ENCODE data around the gene ABR.
A peak's percentile ranks its signal among the peaks of the same experiment; 100 is the strongest.
"Not testable (repeated sequence)": the region's sequence is repeated elsewhere in the genome, so short reads cannot be mapped to it uniquely, and the experiment has no call there.

The ABR gene

DNA sequence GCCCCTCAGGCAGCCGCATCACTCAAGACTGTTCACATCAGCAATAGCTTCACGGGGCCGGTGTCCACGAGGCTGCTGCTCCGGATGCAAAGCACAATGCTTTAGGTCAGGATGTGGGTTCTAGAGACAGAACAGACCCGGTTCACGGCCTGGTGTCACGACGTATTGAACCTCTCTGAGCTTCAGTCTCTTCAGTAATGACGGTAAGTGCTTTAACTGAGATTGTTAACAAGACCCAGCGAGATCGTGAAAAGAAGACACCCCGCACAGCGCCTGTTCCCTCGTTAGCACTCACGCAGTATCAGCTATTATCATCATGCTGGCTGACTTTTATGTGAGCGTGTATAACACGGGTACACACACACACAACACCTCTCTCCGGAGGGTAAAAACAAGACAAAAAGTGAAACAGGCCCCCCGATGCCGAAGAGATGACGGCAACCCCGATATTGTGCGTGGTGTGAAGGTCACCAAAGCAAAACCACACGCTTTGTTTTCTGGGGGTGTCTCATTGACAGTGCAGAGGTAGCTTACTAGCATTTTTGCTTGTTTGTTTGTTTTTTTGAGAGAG lies 21.4 kb upstream of the ABR start:
- H3K27me3 ChIP-seq (ENCODE audit: insufficient read depth, poor library complexity, severe bottlenecking) = no peaks in the 10 kb centered on the region
- TF ChIP-seq SPI1 (IDR thresholded peaks at IDR 0.05; ENCODE audit: borderline replicate concordance, low read depth) = no peak
- no peak for TF ChIP-seq GABPA (IDR thresholded peaks at IDR 0.05; ENCODE audit: low read depth)
- TF ChIP-seq, protein P1, sequence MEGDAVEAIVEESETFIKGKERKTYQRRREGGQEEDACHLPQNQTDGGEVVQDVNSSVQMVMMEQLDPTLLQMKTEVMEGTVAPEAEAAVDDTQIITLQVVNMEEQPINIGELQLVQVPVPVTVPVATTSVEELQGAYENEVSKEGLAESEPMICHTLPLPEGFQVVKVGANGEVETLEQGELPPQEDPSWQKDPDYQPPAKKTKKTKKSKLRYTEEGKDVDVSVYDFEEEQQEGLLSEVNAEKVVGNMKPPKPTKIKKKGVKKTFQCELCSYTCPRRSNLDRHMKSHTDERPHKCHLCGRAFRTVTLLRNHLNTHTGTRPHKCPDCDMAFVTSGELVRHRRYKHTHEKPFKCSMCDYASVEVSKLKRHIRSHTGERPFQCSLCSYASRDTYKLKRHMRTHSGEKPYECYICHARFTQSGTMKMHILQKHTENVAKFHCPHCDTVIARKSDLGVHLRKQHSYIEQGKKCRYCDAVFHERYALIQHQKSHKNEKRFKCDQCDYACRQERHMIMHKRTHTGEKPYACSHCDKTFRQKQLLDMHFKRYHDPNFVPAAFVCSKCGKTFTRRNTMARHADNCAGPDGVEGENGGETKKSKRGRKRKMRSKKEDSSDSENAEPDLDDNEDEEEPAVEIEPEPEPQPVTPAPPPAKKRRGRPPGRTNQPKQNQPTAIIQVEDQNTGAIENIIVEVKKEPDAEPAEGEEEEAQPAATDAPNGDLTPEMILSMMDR (IDR thresholded peaks at IDR 0.05; ENCODE audit: insufficient read depth, low read length) = no peak
- no peak for TF ChIP-seq REST (IDR thresholded peaks at IDR 0.05; ENCODE audit: insufficient replicate concordance, low read depth)
- no peak for TF ChIP-seq POLR2AphosphoS5 (IDR thresholded peaks at IDR 0.05; ENCODE audit: low read depth)
- DNase-seq (ENCODE audit: low read depth in 1 of 2, low spot score in 1 of 2) = no peak
- no peak overlapping the region; the same call in 1 of the 2 replicates for H3K27ac ChIP-seq (replicated peaks)
- no peak overlapping the region for H3K4me3 ChIP-seq (replicated peaks; ENCODE audit: insufficient read depth, low read length)

GRCh38 chr17:1199271-1199743 lies 19.5 kb upstream of the ABR start:
- H3K27ac ChIP-seq (replicated peaks) = peak overlapping the region; percentile 96
- H3K27me3 ChIP-seq (ENCODE audit: insufficient read depth, poor library complexity, severe bottlenecking); H3K4me3 ChIP-seq (replicated peaks; ENCODE audit: insufficient read depth, low read length): not testable (repeated sequence)
- DNase-seq (ENCODE audit: low read depth in 1 of 2, low spot score in 1 of 2) = peak in 1 of 2 experiments; percentile 69

DNA sequence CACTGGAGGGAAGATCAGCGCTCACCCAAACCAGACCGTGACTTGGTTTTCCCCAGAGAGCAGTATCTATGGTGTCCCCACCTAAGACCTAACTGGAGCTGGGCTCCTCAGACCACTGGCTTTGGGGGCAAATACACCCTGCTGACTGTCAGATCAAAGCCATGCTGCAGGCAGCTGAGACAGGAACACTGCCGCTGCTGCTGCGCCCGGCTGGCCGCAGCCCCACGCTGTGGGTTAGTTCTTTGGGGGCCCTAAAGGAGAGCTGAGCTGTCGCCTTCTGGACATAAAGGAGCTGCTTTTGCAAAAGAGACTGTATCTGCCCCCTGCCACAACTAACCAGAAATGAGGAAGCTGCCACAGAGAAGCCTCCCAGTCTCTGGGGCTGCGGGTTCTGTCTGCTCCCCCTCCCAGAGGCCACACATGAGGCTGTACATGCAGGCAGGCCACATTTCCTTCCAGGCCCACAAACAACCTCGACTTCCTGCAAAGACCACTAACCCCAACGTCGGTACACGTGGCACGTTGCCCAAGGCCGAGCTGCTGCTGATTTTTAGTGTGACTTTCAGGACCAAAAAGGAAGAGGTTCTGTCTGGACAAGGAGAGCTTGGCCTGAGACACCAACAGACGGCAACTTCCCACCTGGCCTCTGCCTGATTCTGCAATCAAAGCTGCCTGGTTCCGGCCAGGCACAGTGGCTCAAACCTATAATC lies 18.2 kb upstream of the ABR start:
- Histone ChIP-seq H3K27ac (replicated peaks) (peak overlapping the region; percentile 96), H3K27me3 (ENCODE audit: insufficient read depth, poor library complexity, severe bottlenecking) (no peaks in the 10 kb centered on the region), H3K4me3 (replicated peaks; ENCODE audit: insufficient read depth, low read length) (peak overlapping the region; percentile 6; the same call in 1 of the 2 replicates)
- peak; percentile 88 to 97 for DNase-seq (ENCODE audit: low read depth in 1 of 2, low spot score in 1 of 2)
- TF ChIP-seq POLR2AphosphoS5 (IDR thresholded peaks at IDR 0.05; ENCODE audit: low read depth) = peak; percentile 93
- TF ChIP-seq GABPA (IDR thresholded peaks at IDR 0.05; ENCODE audit: low read depth) = no peak
- TF ChIP-seq, protein P1 (IDR thresholded peaks at IDR 0.05; ENCODE audit: insufficient read depth, low read length) = no peak
- no peak for TF ChIP-seq REST (IDR thresholded peaks at IDR 0.05; ENCODE audit: insufficient replicate concordance, low read depth)
- peak; percentile 47; the same call in 1 of the 2 replicates for TF ChIP-seq SPI1 (IDR thresholded peaks at IDR 0.05; ENCODE audit: borderline replicate concordance, low read depth)

DNA sequence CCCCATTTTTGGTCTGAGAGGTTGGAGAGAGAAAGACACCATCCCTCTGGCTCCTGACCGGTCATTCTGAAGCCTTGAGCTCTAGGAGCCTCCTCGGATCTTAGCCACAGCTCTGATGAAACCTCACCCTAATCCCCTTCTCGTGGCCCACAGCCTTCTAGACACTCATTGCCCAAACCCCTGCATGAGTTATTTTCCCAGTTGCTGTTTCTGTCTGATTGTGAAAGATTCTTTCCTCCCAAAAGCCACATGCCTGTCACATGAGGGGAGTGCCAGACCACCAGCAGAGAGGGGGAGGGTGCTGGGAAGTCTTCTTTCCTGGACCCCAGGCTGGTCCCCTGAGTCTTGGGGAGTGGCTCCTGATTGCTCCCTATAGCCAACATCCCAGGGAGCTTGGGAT lies 17.6 kb upstream of the ABR start:
- peak overlapping the region; percentile 6; the same call in 1 of the 2 replicates for H3K4me3 ChIP-seq (replicated peaks; ENCODE audit: insufficient read depth, low read length)
- H3K27ac ChIP-seq (replicated peaks) = peak overlapping the region; percentile 96
- peak in 1 of 2 experiments; percentile 80 for DNase-seq (ENCODE audit: low read depth in 1 of 2, low spot score in 1 of 2)

More for the DNA sequence above, 17.6 kb upstream of the ABR start:
- TF ChIP-seq POLR2AphosphoS5 (IDR thresholded peaks at IDR 0.05; ENCODE audit: low read depth) (peak; percentile 74), GABPA (IDR thresholded peaks at IDR 0.05; ENCODE audit: low read depth) (no peak), REST (IDR thresholded peaks at IDR 0.05; ENCODE audit: insufficient replicate concordance, low read depth) (no peak)
- H3K27me3 ChIP-seq (ENCODE audit: insufficient read depth, poor library complexity, severe bottlenecking) = no peaks in the 10 kb centered on the region

All from HL-60 (cell line).